Fibroblast of skin of abdomen (primary cell): Measurements from ENCODE around the gene FRS2.

ENCODE experiments used
- DNase-seq: peaks from one replicate; pipeline ENCODE4 v3.0.0-alpha.2; 2013

The FRS2 gene

GRCh38 chr12:69501154-69501895, 31.1 kb downstream of the FRS2 start:
- no peak for DNase-seq

GRCh38 chr12:69502345-69503081, 32.3 kb downstream of the FRS2 start:
- DNase-seq = peak; percentile 93

GRCh38 chr12:69508091-69508490, 37.9 kb downstream of the FRS2 start:
- DNase-seq = no peak

GRCh38 chr12:69508621-69509020, 38.4 kb downstream of the FRS2 start:
- DNase-seq = no peak

- DNase-seq = peak; percentile 80
Observed at GRCh38 chr12:69509308-69509736, 39.1 kb downstream of the FRS2 start.

- DNase-seq = no peak
Observed at GRCh38 chr12:69509904-69510827, 40.0 kb downstream of the FRS2 start.

GRCh38 chr12:69511016-69511415, 40.8 kb downstream of the FRS2 start:
- no peak for DNase-seq

- DNase-seq = no peak
Observed at GRCh38 chr12:69511469-69512267, 41.5 kb downstream of the FRS2 start.

GRCh38 chr12:69512820-69513219, 42.6 kb downstream of the FRS2 start:
- DNase-seq = no peak

GRCh38 chr12:69513297-69513696, 43.1 kb downstream of the FRS2 start:
- DNase-seq = peak; percentile 42

GRCh38 chr12:69514111-69514510, 43.9 kb downstream of the FRS2 start:
- no peak for DNase-seq

GRCh38 chr12:69514845-69515244, 44.7 kb downstream of the FRS2 start:
- no peak for DNase-seq

- no peak for DNase-seq
Observed at GRCh38 chr12:69515394-69515930, 45.3 kb downstream of the FRS2 start.

GRCh38 chr12:69516950-69517349, 46.8 kb downstream of the FRS2 start:
- no peak for DNase-seq

GRCh38 chr12:69517406-69517805, 47.2 kb downstream of the FRS2 start:
- DNase-seq = no peak

- peak; percentile 57 for DNase-seq
Observed at GRCh38 chr12:69519871-69520270, 49.7 kb downstream of the FRS2 start.

- DNase-seq = no peak
Observed at GRCh38 chr12:69523433-69524330, 53.5 kb downstream of the FRS2 start.

- no peak for DNase-seq
Observed at GRCh38 chr12:69524331-69524630, 54.1 kb downstream of the FRS2 start.

GRCh38 chr12:69524755-69525469, 54.7 kb downstream of the FRS2 start:
- peak; percentile 46 for DNase-seq
